GM19023 (cell line): ENCODE measurements around the gene AIPL1.

ENCODE experiments used
- ATAC-seq: cut with Tn5 transposase; IDR thresholded peaks from one replicate; pipeline ENCODE4 v1.9.1; 2021; ENCODE audit warnings: mild to moderate bottlenecking, moderate library complexity; ENCODE audit not compliant: unreplicated experiment

The AIPL1 gene

GRCh38 chr17:6467567-6467966 lies 32.6 kb upstream of the AIPL1 start:
- ATAC-seq: no peak

GRCh38 chr17:6465206-6466003 lies 30.5 kb upstream of the AIPL1 start:
- ATAC-seq: no peak

GRCh38 chr17:6464446-6465041 lies 29.6 kb upstream of the AIPL1 start:
- ATAC-seq: no peak

- ATAC-seq: no peak
Observed at GRCh38 chr17:6463616-6464445, 28.9 kb upstream of the AIPL1 start.

- ATAC-seq: no peak
Observed at GRCh38 chr17:6462692-6463091, 27.8 kb upstream of the AIPL1 start.

- no peak for ATAC-seq
Observed at GRCh38 chr17:6461792-6462524, 27.0 kb upstream of the AIPL1 start.

- no peak for ATAC-seq
Observed at GRCh38 chr17:6461246-6461645, 26.3 kb upstream of the AIPL1 start.

GRCh38 chr17:6460531-6461161 lies 25.7 kb upstream of the AIPL1 start:
- ATAC-seq: no peak

- no peak for ATAC-seq
Observed at GRCh38 chr17:6458460-6458950, 23.6 kb upstream of the AIPL1 start.

- ATAC-seq: no peak
Observed at GRCh38 chr17:6457688-6458459, 23.0 kb upstream of the AIPL1 start.

- no peak for ATAC-seq
Observed at GRCh38 chr17:6456914-6457687, 22.2 kb upstream of the AIPL1 start.

GRCh38 chr17:6456321-6456720 lies 21.4 kb upstream of the AIPL1 start:
- ATAC-seq: no peak

GRCh38 chr17:6455321-6455705 lies 20.4 kb upstream of the AIPL1 start:
- ATAC-seq: no peak

- no peak for ATAC-seq
Observed at GRCh38 chr17:6454495-6455320, 19.8 kb upstream of the AIPL1 start.

GRCh38 chr17:6453279-6454024 lies 18.5 kb upstream of the AIPL1 start:
- ATAC-seq: no peak

- no peak for ATAC-seq
Observed at GRCh38 chr17:6452471-6453266, 17.7 kb upstream of the AIPL1 start.
